Peyer's patch (tissue), 4 donors: ENCODE data around the gene SAMSN1. TPM values are rescaled to one million over a fixed set of nuclear protein-coding genes. Genes with fewer than 3 reads are reported as not detected.
"Not testable (repeated sequence)": the region's sequence is repeated elsewhere in the genome, so short reads cannot be mapped to it uniquely, and the experiment has no call there.

Experiments used
- DNase-seq, 3 donors: peaks; one replicate each; pipeline ENCODE4 v3.0.0-alpha.2; 2017 to 2019
- H3K27ac ChIP-seq, 4 donors: fragments of 200-600 bp; sonication (generic); one replicate each; pipeline ENCODE4 v1.5.1; 2016 to 2019
- H3K27me3 ChIP-seq, 2 donors: fragments of 200-600 bp; sonication (generic); one replicate each; pipeline ENCODE4 v1.5.1; 2019
- H3K36me3 ChIP-seq, 3 donors: fragments of 200-600 bp; sonication (generic); one replicate each; pipeline ENCODE4 v1.5.1; 2016 to 2019
- H3K4me1 ChIP-seq, 4 donors: fragments of 200-600 bp; sonication (generic); one replicate each; pipeline ENCODE4 v1.5.1; 2016 to 2019
- H3K4me3 ChIP-seq, 4 donors: fragments of 200-600 bp; sonication (generic); 1 replicate in 3 of 4; 2 replicates in 1 of 4; pipeline ENCODE4 v1.5.1; 2016 to 2019; ENCODE audit warnings: mild to moderate bottlenecking in 1 of 4
- H3K9me3 ChIP-seq, 4 donors: fragments of 200-600 bp; sonication (generic); one replicate each; pipeline ENCODE4 v1.5.1; 2016 to 2019; ENCODE audit warnings: mild to moderate bottlenecking in 1 of 4
- CTCF ChIP-seq, 6 experiments: fragments of 450-650 bp in 4 of 6; fragments of 200-600 bp in 2 of 6; sonication (generic) in 1 of 6; IDR thresholded peaks; one replicate each; pipeline ENCODE4 v1.5.1; 2017 to 2019; ENCODE audit warnings: antibody characterized with exemption in 6 of 6, mild to moderate bottlenecking in 3 of 6, moderate library complexity in 1 of 6
- POLR2A ChIP-seq, 2 donors: fragments of 450-650 bp; IDR thresholded peaks; one replicate each; pipeline ENCODE4 v1.5.1; 2017; ENCODE audit warnings: antibody characterized with exemption in 2 of 2, mild to moderate bottlenecking in 2 of 2, moderate library complexity in 2 of 2
- total RNA-seq, 4 donors: library from RNA; depleted of rRNA; stranded (reverse); fragments of >200 nt; gene quantifications; one replicate each; pipeline ENCODE4 v1.1.0, GENCODE V29; 2016

SAMSN1 gene
- total RNA-seq, 4 donors from 2014 or later = 0.57 to 56.1 (median 2.2) TPM

- no peaks in the 10 kb centered on the region for H3K4me1 ChIP-seq
- H3K4me3 ChIP-seq = no peak overlapping the region
- no peaks in the 10 kb centered on the region for H3K27me3 ChIP-seq
- TF ChIP-seq POLR2A (IDR thresholded peaks at IDR 0.05) = no peak
- no peak for TF ChIP-seq CTCF (IDR thresholded peaks at IDR 0.05)
- H3K36me3 ChIP-seq = no peaks in the 10 kb centered on the region
- H3K9me3 ChIP-seq = no peaks in the 10 kb centered on the region
- DNase-seq = no peak
- no peak overlapping the region for H3K27ac ChIP-seq
Measured at GRCh38 chr21:14495075-14495474, 51.0 kb downstream of the SAMSN1 start.

GRCh38 chr21:14494181-14494580 is 51.9 kb downstream of the SAMSN1 start:
- not testable (repeated sequence) for H3K4me3 ChIP-seq, H3K27ac ChIP-seq, H3K9me3 ChIP-seq, DNase-seq, H3K36me3 ChIP-seq, H3K27me3 ChIP-seq, H3K4me1 ChIP-seq

GRCh38 chr21:14493731-14494130 is 52.4 kb downstream of the SAMSN1 start:
- Histone ChIP-seq H3K4me3 (no peak overlapping the region), H3K4me1 (no peaks in the 10 kb centered on the region), H3K9me3 (no peaks in the 10 kb centered on the region), H3K27me3 (no peaks in the 10 kb centered on the region), H3K36me3 (no peaks in the 10 kb centered on the region), H3K27ac (no peak overlapping the region)
- no peak for DNase-seq
- TF ChIP-seq CTCF (IDR thresholded peaks at IDR 0.05) = no peak
- no peak for TF ChIP-seq POLR2A (IDR thresholded peaks at IDR 0.05)

- no peak for DNase-seq
- Histone ChIP-seq H3K27me3 (no peaks in the 10 kb centered on the region), H3K9me3 (no peaks in the 10 kb centered on the region), H3K4me1 (no peaks in the 10 kb centered on the region), H3K4me3 (no peak overlapping the region), H3K27ac (no peak overlapping the region), H3K36me3 (no peaks in the 10 kb centered on the region)
- TF ChIP-seq POLR2A (IDR thresholded peaks at IDR 0.05) (no peak), CTCF (IDR thresholded peaks at IDR 0.05) (no peak)
Measured at GRCh38 chr21:14492931-14493330, 53.2 kb downstream of the SAMSN1 start.

GRCh38 chr21:14491269-14491681 is 54.8 kb downstream of the SAMSN1 start:
- Histone ChIP-seq H3K4me1 (no peaks in the 10 kb centered on the region), H3K9me3 (no peaks in the 10 kb centered on the region), H3K4me3 (no peak overlapping the region), H3K27me3 (no peaks in the 10 kb centered on the region), H3K27ac (no peak overlapping the region), H3K36me3 (no peaks in the 10 kb centered on the region)
- TF ChIP-seq POLR2A (IDR thresholded peaks at IDR 0.05) = no peak
- TF ChIP-seq CTCF (IDR thresholded peaks at IDR 0.05) = no peak
- DNase-seq = no peak

- H3K4me1 ChIP-seq = no peaks in the 10 kb centered on the region
- DNase-seq = no peak
Measured at GRCh38 chr21:14488672-14489204, 57.4 kb downstream of the SAMSN1 start.

More at GRCh38 chr21:14488672-14489204, 57.4 kb downstream of the SAMSN1 start:
- H3K9me3 ChIP-seq = no peaks in the 10 kb centered on the region
- TF ChIP-seq CTCF (IDR thresholded peaks at IDR 0.05) (no peak), POLR2A (IDR thresholded peaks at IDR 0.05) (no peak)
- H3K36me3 ChIP-seq = no peaks in the 10 kb centered on the region
- no peak overlapping the region for H3K27ac ChIP-seq
- no peak overlapping the region for H3K4me3 ChIP-seq
- H3K27me3 ChIP-seq = no peaks in the 10 kb centered on the region
